Ectodermal cell (in vitro differentiated cells): Measurements from ENCODE around the gene GNB1.
"Not testable (repeated sequence)": the region's sequence is repeated elsewhere in the genome, so short reads cannot be mapped to it uniquely, and the experiment has no call there.

Experiments
- H3K27ac ChIP-seq: 2 replicates; pipeline ENCODE4 v1.7.0; 2013; ENCODE audit warnings: mild to moderate bottlenecking, low read depth, low read length; ENCODE audit not compliant: insufficient read depth, poor library complexity, severe bottlenecking
- H3K27me3 ChIP-seq: 2 replicates; pipeline ENCODE4 v1.7.0; 2013; ENCODE audit warnings: mild to moderate bottlenecking, low read length; ENCODE audit not compliant: insufficient read depth, control insufficient read depth, poor library complexity, severe bottlenecking
- H3K36me3 ChIP-seq: one replicate; pipeline ENCODE4 v1.7.0; 2013; ENCODE audit warnings: low read length; ENCODE audit not compliant: control insufficient read depth, insufficient read depth
- H3K4me1 ChIP-seq: one replicate; pipeline ENCODE4 v1.7.0; 2013; ENCODE audit warnings: low read length; ENCODE audit not compliant: control insufficient read depth, insufficient read depth
- H3K4me3 ChIP-seq: 2 replicates; pipeline ENCODE4 v1.7.0; 2013; ENCODE audit warnings: low read depth, low read length, control low read depth; ENCODE audit not compliant: insufficient read depth
- H3K9me3 ChIP-seq: 2 replicates; pipeline ENCODE4 v1.7.0; 2013; ENCODE audit warnings: mild to moderate bottlenecking, low read length, moderate library complexity; ENCODE audit not compliant: control insufficient read depth
- WGBS, 2 experiments: methylation state at CpG; one replicate each; pipeline ENCODE4 v1.1.7; 2013; ENCODE audit warnings: missing lambda C conversion rate in 2 of 2; 5-methylcytosine and 5-hydroxymethylcytosine counted together

GNB1 gene

GRCh38 chr1:1872329-1872994 lies 18.4 kb downstream of the GNB1 start:
- peaks cover 26% of the 10 kb centered on the region for H3K36me3 ChIP-seq
- H3K4me1 ChIP-seq, result no peaks in the 10 kb centered on the region
- no peak overlapping the region for H3K4me3 ChIP-seq
- H3K27ac ChIP-seq, result no peak overlapping the region
- H3K27me3 ChIP-seq, result no peaks in the 10 kb centered on the region
- WGBS, 2 experiments, result 95% methylated on average over 10 of the region's 11 CpGs
- H3K9me3 ChIP-seq, result no peaks in the 10 kb centered on the region

- Histone ChIP-seq H3K4me3 (no peak overlapping the region), H3K36me3 (peaks cover 3% of the 10 kb centered on the region), H3K9me3 (no peaks in the 10 kb centered on the region), H3K27ac (no peak overlapping the region), H3K4me1 (no peaks in the 10 kb centered on the region), H3K27me3 (no peaks in the 10 kb centered on the region)
- WGBS, 2 experiments, result 89 to 96% methylated on average over 3 to 4 of the region's 4 CpGs
These were observed 21.4 kb downstream of the GNB1 start for GRCh38 chr1:1869469-1869868.

GRCh38 chr1:1867164-1867563 lies 23.7 kb downstream of the GNB1 start:
- Histone ChIP-seq H3K36me3 (peaks cover 3% of the 10 kb centered on the region), H3K4me3 (no peak overlapping the region), H3K4me1 (no peaks in the 10 kb centered on the region), H3K9me3 (no peaks in the 10 kb centered on the region), H3K27me3 (no peaks in the 10 kb centered on the region), H3K27ac (no peak overlapping the region)
- WGBS, 2 experiments, result 91 to 95% methylated on average over 3 of the region's 3 CpGs

GRCh38 chr1:1862905-1863547 lies 27.9 kb downstream of the GNB1 start:
- Histone ChIP-seq H3K4me1 (peaks cover 7% of the 10 kb centered on the region), H3K27me3 (no peaks in the 10 kb centered on the region), H3K27ac (no peak overlapping the region), H3K9me3 (no peaks in the 10 kb centered on the region), H3K4me3 (no peak overlapping the region), H3K36me3 (no peaks in the 10 kb centered on the region)
- WGBS, 2 experiments, result 91 to 92% methylated on average over 6 of the region's 6 CpGs

- H3K27me3 ChIP-seq, H3K4me3 ChIP-seq, H3K27ac ChIP-seq, H3K36me3 ChIP-seq, H3K9me3 ChIP-seq: not testable (repeated sequence)
- peaks cover 10% of the 10 kb centered on the region for H3K4me1 ChIP-seq
- 94 to 95% methylated on average over 13 of the region's 13 CpGs for WGBS, 2 experiments
These were observed 29.1 kb downstream of the GNB1 start for GRCh38 chr1:1861761-1862310.

GRCh38 chr1:1861339-1861730 lies 29.6 kb downstream of the GNB1 start:
- Histone ChIP-seq H3K36me3 (no peaks in the 10 kb centered on the region), H3K4me3 (no peak overlapping the region), H3K4me1 (peaks cover 10% of the 10 kb centered on the region), H3K27me3 (no peaks in the 10 kb centered on the region), H3K9me3 (no peaks in the 10 kb centered on the region), H3K27ac (no peak overlapping the region)
- WGBS, 2 experiments, result 83% methylated on average over 1 of the region's 1 CpG; no CpG with 5 or more reads in 1 of the 2 experiments

- peak overlapping the region; percentile 88 for H3K27ac ChIP-seq
- H3K4me1 ChIP-seq, result peaks cover 10% of the 10 kb centered on the region
- H3K36me3 ChIP-seq, H3K9me3 ChIP-seq, H3K27me3 ChIP-seq, H3K4me3 ChIP-seq: not testable (repeated sequence)
- WGBS, 2 experiments, result 97 to 100% methylated on average over 7 of the region's 8 CpGs
These were observed 30.8 kb downstream of the GNB1 start for GRCh38 chr1:1859970-1860697.

GRCh38 chr1:1858382-1859086 lies 32.4 kb downstream of the GNB1 start:
- WGBS, 2 experiments, result 69 to 75% methylated on average over 9 of the region's 9 CpGs
- Histone ChIP-seq H3K27me3 (no peaks in the 10 kb centered on the region), H3K36me3 (no peaks in the 10 kb centered on the region), H3K9me3 (no peaks in the 10 kb centered on the region), H3K27ac (peak overlapping the region; percentile 88), H3K4me1 (peaks cover 12% of the 10 kb centered on the region), H3K4me3 (no peak overlapping the region)

- peaks cover 17% of the 10 kb centered on the region for H3K4me1 ChIP-seq
- no peaks in the 10 kb centered on the region for H3K27me3 ChIP-seq
- H3K36me3 ChIP-seq, result no peaks in the 10 kb centered on the region
- H3K27ac ChIP-seq, result no peak overlapping the region
- H3K4me3 ChIP-seq, result no peak overlapping the region
- no peaks in the 10 kb centered on the region for H3K9me3 ChIP-seq
- 91% methylated on average over 4 of the region's 4 CpGs for WGBS, 2 experiments
These were observed 33.7 kb downstream of the GNB1 start for GRCh38 chr1:1857096-1857703.
